22Rv1 (cell line): ENCODE results near the gene EML4.

ENCODE experiments used
- H3K27ac ChIP-seq: fragments of 450-650 bp; 2 replicates; pipeline ENCODE4 v1.5.1; 2017
- ZFX ChIP-seq: fragments of 450-650 bp; IDR thresholded peaks from 2 replicates; pipeline ENCODE4 v1.6.1; 2017; ENCODE audit warnings: antibody characterized with exemption, borderline replicate concordance
- TF ChIP-seq, protein P1 (sequence below): fragments of 450-650 bp; IDR thresholded peaks from 2 replicates; pipeline ENCODE4 v1.5.1; 2017; ENCODE audit warnings: mild to moderate bottlenecking

The EML4 gene

GRCh38 chr2:42298996-42299754 is 130.0 kb downstream of the EML4 start:
- H3K27ac ChIP-seq: no peak overlapping the region
- no peak for TF ChIP-seq ZFX
- TF ChIP-seq, protein P1, sequence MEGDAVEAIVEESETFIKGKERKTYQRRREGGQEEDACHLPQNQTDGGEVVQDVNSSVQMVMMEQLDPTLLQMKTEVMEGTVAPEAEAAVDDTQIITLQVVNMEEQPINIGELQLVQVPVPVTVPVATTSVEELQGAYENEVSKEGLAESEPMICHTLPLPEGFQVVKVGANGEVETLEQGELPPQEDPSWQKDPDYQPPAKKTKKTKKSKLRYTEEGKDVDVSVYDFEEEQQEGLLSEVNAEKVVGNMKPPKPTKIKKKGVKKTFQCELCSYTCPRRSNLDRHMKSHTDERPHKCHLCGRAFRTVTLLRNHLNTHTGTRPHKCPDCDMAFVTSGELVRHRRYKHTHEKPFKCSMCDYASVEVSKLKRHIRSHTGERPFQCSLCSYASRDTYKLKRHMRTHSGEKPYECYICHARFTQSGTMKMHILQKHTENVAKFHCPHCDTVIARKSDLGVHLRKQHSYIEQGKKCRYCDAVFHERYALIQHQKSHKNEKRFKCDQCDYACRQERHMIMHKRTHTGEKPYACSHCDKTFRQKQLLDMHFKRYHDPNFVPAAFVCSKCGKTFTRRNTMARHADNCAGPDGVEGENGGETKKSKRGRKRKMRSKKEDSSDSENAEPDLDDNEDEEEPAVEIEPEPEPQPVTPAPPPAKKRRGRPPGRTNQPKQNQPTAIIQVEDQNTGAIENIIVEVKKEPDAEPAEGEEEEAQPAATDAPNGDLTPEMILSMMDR: no peak

GRCh38 chr2:42300527-42300926 is 131.4 kb downstream of the EML4 start:
- H3K27ac ChIP-seq: no peak overlapping the region
- TF ChIP-seq, protein P1: no peak
- TF ChIP-seq ZFX: no peak

- H3K27ac ChIP-seq: no peak overlapping the region
These were observed 134.1 kb downstream of the EML4 start for GRCh38 chr2:42303252-42303651.

DNA sequence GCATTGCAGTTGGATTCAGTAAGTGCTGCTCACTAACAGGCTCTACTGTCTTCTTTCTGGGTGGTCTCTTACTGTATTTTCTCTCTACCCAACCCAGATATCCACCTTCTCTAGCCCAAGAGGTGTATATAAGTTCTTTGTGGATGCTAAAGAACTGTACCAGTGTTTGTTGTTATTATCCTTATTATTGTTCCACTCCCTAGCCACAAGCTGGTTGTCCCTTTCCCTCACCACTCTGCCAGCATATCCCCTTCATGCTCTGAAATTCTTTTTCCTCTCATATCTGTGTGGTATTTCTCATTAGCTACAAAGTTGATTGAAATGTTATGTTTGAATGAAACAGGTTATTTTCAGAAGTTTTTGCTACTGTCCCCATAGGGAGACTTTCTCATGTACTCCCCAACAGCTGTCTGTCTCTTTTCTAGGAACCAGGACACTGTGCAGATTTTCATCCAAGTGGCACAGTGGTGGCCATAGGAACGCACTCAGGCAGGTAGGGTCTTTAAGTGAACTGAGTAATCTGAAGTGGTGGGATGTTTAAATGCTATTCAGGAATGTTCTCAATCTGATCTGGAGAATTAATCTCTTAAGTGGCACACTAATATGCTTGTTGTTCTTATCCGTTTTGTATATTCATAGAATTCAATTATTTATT is 135.0 kb downstream of the EML4 start:
- no peak overlapping the region for H3K27ac ChIP-seq
- TF ChIP-seq ZFX: no peak
- TF ChIP-seq, protein P1: no peak

More at GRCh38 chr2:42303252-42303651, 134.1 kb downstream of the EML4 start:
- TF ChIP-seq, protein P1: no peak

- no peak for TF ChIP-seq ZFX
- TF ChIP-seq, protein P1: no peak
These were observed 138.0 kb downstream of the EML4 start for GRCh38 chr2:42307180-42307579.

DNA sequence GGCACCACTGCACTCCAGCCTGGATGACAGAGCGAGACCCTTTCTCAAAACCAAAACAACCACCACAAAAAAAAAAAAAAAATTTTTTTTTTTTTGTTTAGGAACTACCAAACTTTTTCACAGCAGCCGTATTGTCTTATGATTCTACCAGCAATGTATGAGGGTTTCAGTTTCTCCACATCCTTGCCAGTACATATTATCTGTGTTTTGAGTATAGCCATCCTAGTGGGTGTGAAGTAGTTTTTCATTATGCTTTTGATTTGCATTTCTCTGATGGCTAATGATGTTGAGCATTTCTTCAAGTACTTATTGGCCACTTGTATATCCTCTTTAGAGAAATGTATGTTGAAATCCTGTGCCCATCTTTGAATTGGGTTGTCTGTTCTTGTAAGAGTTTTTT is 140.2 kb downstream of the EML4 start:
- H3K27ac ChIP-seq: no peak overlapping the region
- TF ChIP-seq, protein P1: no peak
- TF ChIP-seq ZFX: no peak

More at GRCh38 chr2:42307180-42307579, 138.0 kb downstream of the EML4 start:
- no peak overlapping the region for H3K27ac ChIP-seq

DNA sequence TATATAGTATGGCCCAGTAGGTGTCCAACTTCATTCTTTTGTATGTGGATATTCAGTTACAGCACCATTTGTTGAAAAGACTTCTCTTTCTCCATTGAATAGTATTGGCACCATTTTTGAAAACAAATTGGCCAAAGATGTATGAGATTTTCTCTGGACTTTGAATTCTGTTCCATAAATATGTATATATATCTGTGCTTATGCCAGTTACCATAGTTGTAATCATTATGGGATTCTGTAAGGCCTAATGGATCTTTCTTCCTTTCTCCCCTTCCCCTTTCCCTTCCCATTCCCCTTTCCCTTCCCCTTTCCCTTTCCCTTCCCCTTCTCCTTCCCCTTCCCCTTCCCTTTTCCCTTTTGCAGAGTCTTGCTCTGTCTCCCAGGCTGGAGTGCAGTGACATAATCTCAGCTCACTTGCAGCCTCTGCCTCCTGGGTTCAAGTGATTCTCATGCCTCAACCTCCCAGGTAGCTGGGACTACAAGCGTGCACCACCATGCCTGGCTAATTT is 140.9 kb downstream of the EML4 start:
- TF ChIP-seq ZFX: no peak
- TF ChIP-seq, protein P1: no peak
- H3K27ac ChIP-seq: no peak overlapping the region
